ENCODE results near the gene CTLA4.

- no peak for TF ChIP-seq CTCF (IDR thresholded peaks at IDR 0.05; ENCODE audit: low read length)
- no peak for TF ChIP-seq EZH2 (optimal IDR thresholded peaks at IDR 0.05; ENCODE audit: low read depth, low read length)
Measured at GRCh38 chr2:203855274-203855673, 12.3 kb upstream of the CTLA4 start.
